K562 (cell line): ENCODE data around the gene SVIP. TPM values are rescaled to one million over a fixed set of nuclear protein-coding genes. Genes with fewer than 3 reads are reported as not detected.

Experiments used
- BACH1 ChIP-seq: fragments of 200-800 bp; sonication (Bioruptor generic); IDR thresholded peaks from 2 replicates; pipeline ENCODE4 v1.6.1; 2016; ENCODE audit warnings: missing genetic modification characterization, missing compliant biosample characterization
- BRF1 ChIP-seq: IDR thresholded peaks from 3 replicates; pipeline ENCODE4 v1.6.1; 2011; ENCODE audit warnings: borderline replicate concordance, mild to moderate bottlenecking; ENCODE audit not compliant: insufficient read length; ENCODE audit errors: extremely low read depth
- CCNT2 ChIP-seq: IDR thresholded peaks from 2 replicates; pipeline ENCODE4 v1.6.1; 2011; ENCODE audit warnings: borderline replicate concordance, low read depth, mild to moderate bottlenecking, moderate library complexity, mixed read lengths, low read length; ENCODE audit not compliant: insufficient read length; ENCODE audit errors: extremely low read depth
- FOXP1 ChIP-seq: sonication (generic); formaldehyde crosslinking; IDR thresholded peaks from 2 replicates; pipeline ENCODE4 v1.8.0; 2022; ENCODE audit warnings: mild to moderate bottlenecking, missing genetic modification reagents
- HMG20B ChIP-seq: fragments of 250-450 bp; sonication (Bioruptor Pico); IDR thresholded peaks from 2 replicates; pipeline ENCODE4 v1.5.0; 2021; ENCODE audit warnings: mild to moderate bottlenecking
- HNRNPK ChIP-seq: fragments of 200-400 bp; formaldehyde crosslinking; IDR thresholded peaks from one replicate; pipeline ENCODE4 v1.6.1; 2018; ENCODE audit warnings: mild to moderate bottlenecking, low read depth, low read length; ENCODE audit not compliant: poor library complexity, severe bottlenecking
- HNRNPLL ChIP-seq: fragments of 200-400 bp; formaldehyde crosslinking; IDR thresholded peaks from 2 replicates; pipeline ENCODE4 v1.6.1; 2017; ENCODE audit warnings: low read length, low read depth, mild to moderate bottlenecking; ENCODE audit not compliant: poor library complexity, severe bottlenecking
- KDM2B ChIP-seq: fragments of 250-450 bp; sonication (Bioruptor Pico); IDR thresholded peaks from 2 replicates; pipeline ENCODE4 v1.8.0; 2021; ENCODE audit warnings: mild to moderate bottlenecking, moderate library complexity
- NCOR1 ChIP-seq: fragments of 450-650 bp; IDR thresholded peaks from 2 replicates; pipeline ENCODE4 v1.6.1; 2016; ENCODE audit warnings: mild to moderate bottlenecking, moderate library complexity
- PURB ChIP-seq: sonication (generic); formaldehyde crosslinking; IDR thresholded peaks from 2 replicates; pipeline ENCODE4 v1.9.0; 2021; ENCODE audit warnings: low read depth, mild to moderate bottlenecking, missing genetic modification reagents
- RB1 ChIP-seq: fragments of 450-650 bp; IDR thresholded peaks from 2 replicates; pipeline ENCODE4 v1.6.1; 2017; ENCODE audit warnings: low read depth, mild to moderate bottlenecking
- RFX5 ChIP-seq: IDR thresholded peaks from 2 replicates; pipeline ENCODE4 v1.6.1; 2011; ENCODE audit warnings: low read depth, mild to moderate bottlenecking, improper control_type of control experiment, low read length
- TAF1 ChIP-seq: IDR thresholded peaks from 2 replicates; pipeline ENCODE4 v1.6.1; 2011; ENCODE audit warnings: mild to moderate bottlenecking, low read length, moderate library complexity; ENCODE audit not compliant: insufficient read depth, control insufficient read depth, severe bottlenecking; ENCODE audit errors: extremely low read depth
- ZBTB1 ChIP-seq: sonication (generic); formaldehyde crosslinking; IDR thresholded peaks from 2 replicates; pipeline ENCODE4 v1.8.1; 2023; ENCODE audit warnings: missing genetic modification reagents, low read depth, mild to moderate bottlenecking, borderline replicate concordance
- ZFP36 ChIP-seq: fragments of 150-350 bp; IDR thresholded peaks from 2 replicates; pipeline ENCODE4 v1.6.1; 2018; ENCODE audit warnings: low read length, low read depth; ENCODE audit not compliant: partially characterized antibody
- ZNF584 ChIP-seq: fragments of 200-800 bp; sonication (Bioruptor generic); IDR thresholded peaks from 2 replicates; pipeline ENCODE4 v1.6.1; 2016; ENCODE audit warnings: low read depth, mild to moderate bottlenecking, missing genetic modification characterization, missing compliant biosample characterization
- ZNF707 ChIP-seq: fragments of 250-450 bp; sonication (Bioruptor Pico); conservative IDR thresholded peaks from 2 replicates; pipeline ENCODE4 v1.8.0; 2022; ENCODE audit warnings: inconsistent platforms, mild to moderate bottlenecking, moderate library complexity
- ZNF766 ChIP-seq: fragments of 200-800 bp; sonication (Bioruptor generic); conservative IDR thresholded peaks from 2 replicates; pipeline ENCODE4 v1.6.1; 2016; ENCODE audit warnings: missing genetic modification characterization, missing compliant biosample characterization
- ZSCAN29 ChIP-seq: fragments of 450-650 bp; IDR thresholded peaks from 2 replicates; pipeline ENCODE4 v1.6.1; 2017
- polyA plus RNA-seq, 8 experiments: library from polyadenylated mRNA; depleted of rRNA in 4 of 8; stranded (reverse) in 5 of 8; unstranded in 3 of 8; fragments of >200 nt; fragmentation: Nextera tagmentation in 2 of 8; fragmentation: Illumina TruSeq in 1 of 8; extraction: Ambion mirVana in 2 of 8; extraction: Trizol in 1 of 8; gene quantifications; 2 replicates each; pipeline versions ENCODE4 v1.2.1 to v1.2.3, GENCODE V29; 2011 to 2014; ENCODE audit warnings: inconsistent platforms in 1 of 8, missing spikeins in 1 of 8
- total RNA-seq, 7 experiments: library from RNA; depleted of rRNA in 6 of 7; stranded (reverse); fragments of >200 nt in 6 of 7; fragmentation: Illumina TruSeq in 2 of 7; extraction: Trizol in 2 of 7; gene quantifications; 2 replicates each; pipeline versions ENCODE4 v1.2.1 to v1.2.3, GENCODE V29; 2011 to 2021; ENCODE audit warnings: low replicate concordance in 1 of 7
- TF ChIP-seq, protein P1 (sequence below), 2 experiments: fragments of 450-650 bp in 1 of 2; sonication (generic) in 1 of 2; formaldehyde crosslinking; conservative IDR thresholded peaks; 2 replicates each; pipeline versions ENCODE4 v1.4.0 to v1.8.1; 2020 to 2022; ENCODE audit warnings: mild to moderate bottlenecking in 1 of 2, missing genetic modification reagents in 1 of 2
- TF ChIP-seq, protein P2 (sequence below): sonication (generic); formaldehyde crosslinking; IDR thresholded peaks from 2 replicates; pipeline ENCODE4 v1.8.1; 2023; ENCODE audit warnings: missing genetic modification reagents, mild to moderate bottlenecking, borderline replicate concordance

SVIP gene
- total and polyA plus RNA-seq, 9 of the 15 experiments (the other 6 are each of a cell fraction or from before 2014, with no cell fraction given): 17.9 to 62.5 (median 47.5) TPM

DNA sequence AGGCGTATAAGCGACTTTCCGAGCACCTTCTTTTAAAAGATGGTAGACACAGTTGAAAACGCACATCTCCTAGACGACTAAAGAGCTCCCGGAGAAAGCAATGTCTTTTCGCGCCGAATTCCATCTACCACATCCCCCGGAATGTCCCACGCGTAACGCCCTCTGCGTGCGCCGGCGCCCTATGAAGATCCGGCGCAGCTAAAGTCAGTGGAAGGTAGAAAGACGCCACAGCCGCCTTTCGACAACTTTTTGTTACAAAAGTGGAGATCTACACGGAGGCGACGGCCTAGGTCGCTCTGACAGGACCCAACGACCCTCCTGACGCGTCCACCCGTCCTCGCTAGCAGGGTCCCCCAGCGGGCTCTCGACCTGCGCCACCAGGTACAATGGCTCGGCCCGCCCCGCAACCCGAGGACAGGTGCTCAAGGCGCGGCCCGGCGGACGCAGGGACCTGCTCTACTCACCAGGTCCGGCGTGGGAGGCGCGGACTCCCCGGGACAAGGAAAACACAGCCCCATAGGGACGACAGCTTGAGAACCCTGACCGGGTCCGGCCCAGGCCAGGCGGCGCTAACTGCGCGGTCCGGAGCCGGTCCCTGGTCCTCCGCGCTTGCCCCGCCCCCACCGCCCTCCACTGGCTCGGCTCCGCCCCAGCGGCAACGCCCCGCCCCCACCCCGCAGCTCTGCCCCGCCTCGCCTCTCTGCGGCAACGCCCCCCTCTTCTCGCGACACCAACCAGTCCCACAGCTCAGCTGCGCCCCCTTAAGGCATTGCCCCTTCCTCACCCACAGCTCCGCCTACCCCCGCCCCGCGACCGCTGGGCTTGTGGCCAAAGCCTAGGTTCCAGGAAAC, at the start of gene SVIP (continued):
- TF ChIP-seq, protein P1, sequence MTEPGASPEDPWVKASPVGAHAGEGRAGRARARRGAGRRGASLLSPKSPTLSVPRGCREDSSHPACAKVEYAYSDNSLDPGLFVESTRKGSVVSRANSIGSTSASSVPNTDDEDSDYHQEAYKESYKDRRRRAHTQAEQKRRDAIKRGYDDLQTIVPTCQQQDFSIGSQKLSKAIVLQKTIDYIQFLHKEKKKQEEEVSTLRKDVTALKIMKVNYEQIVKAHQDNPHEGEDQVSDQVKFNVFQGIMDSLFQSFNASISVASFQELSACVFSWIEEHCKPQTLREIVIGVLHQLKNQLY (CRISPR knock-in tag; conservative IDR thresholded peaks at IDR 0.05): no peak
- peak; percentile 50 for TF ChIP-seq CCNT2
- no peak for TF ChIP-seq BRF1
- no peak for TF ChIP-seq ZNF707
- TF ChIP-seq RFX5: no peak
- no peak for TF ChIP-seq ZNF584 (CRISPR knock-in tag)
- TF ChIP-seq FOXP1 (CRISPR knock-in tag): 0 out of 2 replicates have a peak, but pooled peaks have one; percentile 68
- TF ChIP-seq ZSCAN29: no peak
- TF ChIP-seq KDM2B (CRISPR knock-in tag): no peak
- TF ChIP-seq HNRNPK: no peak
- TF ChIP-seq BACH1: no peak
- no peak for TF ChIP-seq HMG20B (CRISPR knock-in tag)
- TF ChIP-seq RB1: peak; percentile 43; the same call in 1 of the 2 replicates
- TF ChIP-seq PURB (CRISPR knock-in tag): no peak
- no peak for TF ChIP-seq NCOR1
- peak; percentile 47; the same call in 1 of the 2 replicates for TF ChIP-seq ZBTB1 (CRISPR knock-in tag)
- TF ChIP-seq, protein P2, sequence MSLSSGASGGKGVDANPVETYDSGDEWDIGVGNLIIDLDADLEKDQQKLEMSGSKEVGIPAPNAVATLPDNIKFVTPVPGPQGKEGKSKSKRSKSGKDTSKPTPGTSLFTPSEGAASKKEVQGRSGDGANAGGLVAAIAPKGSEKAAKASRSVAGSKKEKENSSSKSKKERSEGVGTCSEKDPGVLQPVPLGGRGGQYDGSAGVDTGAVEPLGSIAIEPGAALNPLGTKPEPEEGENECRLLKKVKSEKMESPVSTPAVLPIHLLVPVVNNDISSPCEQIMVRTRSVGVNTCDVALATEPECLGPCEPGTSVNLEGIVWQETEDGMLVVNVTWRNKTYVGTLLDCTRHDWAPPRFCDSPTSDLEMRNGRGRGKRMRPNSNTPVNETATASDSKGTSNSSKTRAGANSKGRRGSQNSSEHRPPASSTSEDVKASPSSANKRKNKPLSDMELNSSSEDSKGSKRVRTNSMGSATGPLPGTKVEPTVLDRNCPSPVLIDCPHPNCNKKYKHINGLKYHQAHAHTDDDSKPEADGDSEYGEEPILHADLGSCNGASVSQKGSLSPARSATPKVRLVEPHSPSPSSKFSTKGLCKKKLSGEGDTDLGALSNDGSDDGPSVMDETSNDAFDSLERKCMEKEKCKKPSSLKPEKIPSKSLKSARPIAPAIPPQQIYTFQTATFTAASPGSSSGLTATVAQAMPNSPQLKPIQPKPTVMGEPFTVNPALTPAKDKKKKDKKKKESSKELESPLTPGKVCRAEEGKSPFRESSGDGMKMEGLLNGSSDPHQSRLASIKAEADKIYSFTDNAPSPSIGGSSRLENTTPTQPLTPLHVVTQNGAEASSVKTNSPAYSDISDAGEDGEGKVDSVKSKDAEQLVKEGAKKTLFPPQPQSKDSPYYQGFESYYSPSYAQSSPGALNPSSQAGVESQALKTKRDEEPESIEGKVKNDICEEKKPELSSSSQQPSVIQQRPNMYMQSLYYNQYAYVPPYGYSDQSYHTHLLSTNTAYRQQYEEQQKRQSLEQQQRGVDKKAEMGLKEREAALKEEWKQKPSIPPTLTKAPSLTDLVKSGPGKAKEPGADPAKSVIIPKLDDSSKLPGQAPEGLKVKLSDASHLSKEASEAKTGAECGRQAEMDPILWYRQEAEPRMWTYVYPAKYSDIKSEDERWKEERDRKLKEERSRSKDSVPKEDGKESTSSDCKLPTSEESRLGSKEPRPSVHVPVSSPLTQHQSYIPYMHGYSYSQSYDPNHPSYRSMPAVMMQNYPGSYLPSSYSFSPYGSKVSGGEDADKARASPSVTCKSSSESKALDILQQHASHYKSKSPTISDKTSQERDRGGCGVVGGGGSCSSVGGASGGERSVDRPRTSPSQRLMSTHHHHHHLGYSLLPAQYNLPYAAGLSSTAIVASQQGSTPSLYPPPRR: no peak
- peak; percentile 97 for TF ChIP-seq HNRNPLL
- TF ChIP-seq ZFP36: no peak
- TF ChIP-seq ZNF766 (CRISPR knock-in tag): no peak
- TF ChIP-seq TAF1: no peak
